Transverse colon (tissue), 4 donors: Measurements from ENCODE around the gene OR9I1. TPM values are rescaled to one million over a fixed set of nuclear protein-coding genes. Genes with fewer than 3 reads are reported as not detected.

Experiments used
- DNase-seq: peaks from one replicate; pipeline ENCODE4 v3.0.0-alpha.2; 2019
- H3K27ac ChIP-seq, 4 donors: fragments of 200-600 bp; sonication (generic); 2 replicates each; pipeline ENCODE4 v1.5.1; 2016 to 2018; ENCODE audit warnings: inconsistent platforms in 4 of 4
- H3K27me3 ChIP-seq: fragments of 200-600 bp; sonication (generic); 2 replicates; pipeline ENCODE4 v1.5.1; 2017; ENCODE audit warnings: inconsistent platforms
- H3K36me3 ChIP-seq, 4 donors: fragments of 200-600 bp; sonication (generic); 2 replicates each; pipeline ENCODE4 v1.5.1; 2017 to 2019; ENCODE audit warnings: inconsistent platforms in 4 of 4
- H3K4me1 ChIP-seq, 4 donors: fragments of 200-600 bp; sonication (generic); 2 replicates each; pipeline ENCODE4 v1.5.1; 2017 to 2020; ENCODE audit warnings: inconsistent platforms in 4 of 4
- H3K4me3 ChIP-seq, 4 donors: fragments of 200-600 bp; sonication (generic); 1 replicate in 1 of 4; 2 replicates in 3 of 4; pipeline versions ENCODE4 v1.5.1 to v1.6.1; 2017 to 2019; ENCODE audit warnings: inconsistent platforms in 4 of 4
- H3K9me3 ChIP-seq, 2 donors: fragments of 200-600 bp; sonication (generic); 2 replicates each; pipeline ENCODE4 v1.5.1; 2017 to 2019; ENCODE audit warnings: inconsistent platforms in 2 of 2
- CTCF ChIP-seq, 5 experiments: fragments of 200-600 bp in 3 of 5; fragments of 450-650 bp in 2 of 5; sonication (generic) in 3 of 5; IDR thresholded peaks; 1 replicate in 2 of 5; 2 replicates in 3 of 5; pipeline ENCODE4 v1.5.1; 2016 to 2017; ENCODE audit warnings: antibody characterized with exemption in 5 of 5, inconsistent platforms in 3 of 5, mild to moderate bottlenecking in 2 of 5, moderate library complexity in 1 of 5
- EP300 ChIP-seq: sonication (generic); formaldehyde crosslinking; IDR thresholded peaks from one replicate; pipeline ENCODE4 v1.6.1; 2017; ENCODE audit warnings: antibody characterized with exemption, low read depth
- POLR2A ChIP-seq: fragments of 450-650 bp; IDR thresholded peaks from one replicate; pipeline ENCODE4 v1.6.1; 2016; ENCODE audit warnings: antibody characterized with exemption, mild to moderate bottlenecking, moderate library complexity
- POLR2AphosphoS5 ChIP-seq, 3 donors: sonication (generic); formaldehyde crosslinking; IDR thresholded peaks; one replicate each; pipeline ENCODE4 v1.6.1; 2016; ENCODE audit warnings: antibody characterized with exemption in 3 of 3
- WGBS, 2 donors: methylation state at CpG; one replicate each; pipeline ENCODE4 v1.1.5; 2018; ENCODE audit warnings: low coverage in 1 of 2; 5-methylcytosine and 5-hydroxymethylcytosine counted together
- in situ Hi-C, 4 donors: fragments of 200-750 bp; cut with MboI; loops; one replicate each; pipeline versions ENCODE4 v1.15.0 to v1.15.1; 2017; ENCODE audit warnings: low sequenced_read_pairs in 3 of 4, low pct_ligation_motif_present in 1 of 4, low pct_unique_long_range_greater_than_20kb in 1 of 4
- intact Hi-C: fragments of 100-400 bp; cut with DNase I; formaldehyde crosslinking; loops from one replicate; pipeline ENCODE4 v1.15.1; 2023; ENCODE audit warnings: low total_unique reads
- total RNA-seq, 4 donors: library from RNA; depleted of rRNA; stranded (reverse); fragments of >200 nt; gene quantifications; one replicate each; pipeline ENCODE4 v1.1.0, GENCODE V29; 2016

OR9I1 gene
- total RNA-seq, 4 donors from 2014 or later, result not detected

GRCh38 chr11:58075781-58076180 lies 49.5 kb downstream of the OR9I1 start:
- Histone ChIP-seq H3K9me3 (no peaks in the 10 kb centered on the region), H3K27ac (no peak overlapping the region), H3K4me3 (no peak overlapping the region), H3K27me3 (no peaks in the 10 kb centered on the region), H3K36me3 (no peaks in the 10 kb centered on the region), H3K4me1 (no peaks in the 10 kb centered on the region)
- intact Hi-C loops (no loop called here), in situ Hi-C loops (no loop called here)
- TF ChIP-seq CTCF (IDR thresholded peaks at IDR 0.05) (no peak), POLR2A (no peak), POLR2AphosphoS5 (IDR thresholded peaks at IDR 0.05) (no peak), EP300 (no peak)
- 28% methylated on average over 2 of the region's 2 CpGs; no CpG with 5 or more reads in 1 of the 2 donors for WGBS, 2 donors
- DNase-seq, result no peak

- 85% methylated on average over 1 of the region's 1 CpG; no CpG with 5 or more reads in 1 of the 2 donors for WGBS, 2 donors
- intact Hi-C loops (no loop called here), in situ Hi-C loops (no loop called here)
- no peak for DNase-seq
- no peaks in the 10 kb centered on the region for H3K9me3 ChIP-seq
- TF ChIP-seq POLR2A (no peak), EP300 (no peak), POLR2AphosphoS5 (IDR thresholded peaks at IDR 0.05) (no peak), CTCF (IDR thresholded peaks at IDR 0.05) (no peak)
- no peak overlapping the region for H3K27ac ChIP-seq
- no peaks in the 10 kb centered on the region for H3K4me1 ChIP-seq
- no peak overlapping the region for H3K4me3 ChIP-seq
- H3K36me3 ChIP-seq, result no peaks in the 10 kb centered on the region
- H3K27me3 ChIP-seq, result no peaks in the 10 kb centered on the region
Observed at GRCh38 chr11:58070585-58070984, 54.7 kb downstream of the OR9I1 start.

GRCh38 chr11:58068655-58069054 lies 56.7 kb downstream of the OR9I1 start:
- Histone ChIP-seq H3K9me3 (no peaks in the 10 kb centered on the region), H3K36me3 (no peaks in the 10 kb centered on the region), H3K4me3 (no peak overlapping the region), H3K4me1 (no peaks in the 10 kb centered on the region), H3K27ac (no peak overlapping the region), H3K27me3 (no peaks in the 10 kb centered on the region)
- intact Hi-C loops (no loop called here), in situ Hi-C loops (no loop called here)
- no peak for DNase-seq
- TF ChIP-seq CTCF (IDR thresholded peaks at IDR 0.05) (no peak), EP300 (no peak), POLR2AphosphoS5 (IDR thresholded peaks at IDR 0.05) (no peak), POLR2A (no peak)
- 71 to 73% methylated on average over 4 to 6 of the region's 6 CpGs for WGBS, 2 donors

GRCh38 chr11:58067685-58068084 lies 57.6 kb downstream of the OR9I1 start:
- TF ChIP-seq EP300 (no peak), CTCF (IDR thresholded peaks at IDR 0.05) (no peak), POLR2A (no peak), POLR2AphosphoS5 (IDR thresholded peaks at IDR 0.05) (no peak)
- H3K27ac ChIP-seq, result no peak overlapping the region
- no peaks in the 10 kb centered on the region for H3K36me3 ChIP-seq
- H3K4me3 ChIP-seq, result no peak overlapping the region
- in situ Hi-C loops, result no loop called here
- DNase-seq, result no peak
- H3K27me3 ChIP-seq, result no peaks in the 10 kb centered on the region
- H3K4me1 ChIP-seq, result no peaks in the 10 kb centered on the region
- H3K9me3 ChIP-seq, result no peaks in the 10 kb centered on the region
- intact Hi-C loops, result no loop called here
- 58% methylated on average over 5 of the region's 5 CpGs; no CpG with 5 or more reads in 1 of the 2 donors for WGBS, 2 donors

Other genes with a start within 250 kb of the OR9I1 start
- gene OR9Q1, start 101.6 kb downstream of the OR9I1 start, total RNA-seq, result not detected
- gene OR6Q1, start 94.6 kb downstream of the OR9I1 start, total RNA-seq, result not detected
- not detected for gene OR9Q2, start 63.5 kb upstream of the OR9I1 start, total RNA-seq
- not detected for gene OR1S2, start 78.6 kb upstream of the OR9I1 start, total RNA-seq
- not detected for gene OR1S1, start 87.2 kb upstream of the OR9I1 start, total RNA-seq
- gene OR10Q1, start 103.4 kb upstream of the OR9I1 start, total RNA-seq, result not detected
- gene OR10W1, start 142.7 kb upstream of the OR9I1 start, total RNA-seq, result not detected
- not detected for gene OR5B17, start 233.5 kb upstream of the OR9I1 start, total RNA-seq